A549 (cell line): ENCODE data around the gene EOMES. TPM values are rescaled to one million over a fixed set of nuclear protein-coding genes. Genes with fewer than 3 reads are reported as not detected.
A peak's percentile ranks its signal among the peaks of the same experiment; 100 is the strongest.

ENCODE experiments used
- BHLHE40 ChIP-seq: IDR thresholded peaks from 2 replicates; pipeline ENCODE4 v1.6.1; 2012; ENCODE audit warnings: low read depth, low read length, inconsistent platforms
- CEBPB ChIP-seq, 2 experiments: fragments of >200 bp in 1 of 2; sonication (Bioruptor Twin) in 1 of 2; formaldehyde crosslinking in 1 of 2; IDR thresholded peaks; 2 replicates each; pipeline ENCODE4 v1.6.1; 2012 to 2016
- CHD2 ChIP-seq: fragments of 150-350 bp; IDR thresholded peaks from 2 replicates; pipeline ENCODE4 v1.6.1; 2014; ENCODE audit warnings: low read length; ENCODE audit not compliant: partially characterized antibody
- CHD4 ChIP-seq: fragments of 200-600 bp; sonication (generic); IDR thresholded peaks from 2 replicates; pipeline ENCODE4 v1.6.1; 2016; ENCODE audit warnings: antibody characterized with exemption, mild to moderate bottlenecking, borderline replicate concordance
- EHMT2 ChIP-seq: fragments of 200-600 bp; sonication (generic); IDR thresholded peaks from 2 replicates; pipeline ENCODE4 v1.6.1; 2016; ENCODE audit warnings: antibody characterized with exemption, low read depth, mild to moderate bottlenecking, moderate library complexity
- ELK1 ChIP-seq: fragments of 150-350 bp; IDR thresholded peaks from 2 replicates; pipeline ENCODE4 v1.6.1; 2014; ENCODE audit warnings: low read depth, mild to moderate bottlenecking, low read length
- EP300 ChIP-seq, 2 experiments: fragments of >200 bp; sonication (Bioruptor Twin); formaldehyde crosslinking; IDR thresholded peaks; 2 replicates in 1 of 2; 3 replicates in 1 of 2; pipeline ENCODE4 v1.6.1; 2016 to 2017
- ESRRA ChIP-seq: fragments of 150-350 bp; IDR thresholded peaks from 2 replicates; pipeline ENCODE4 v1.6.1; 2014; ENCODE audit warnings: mild to moderate bottlenecking, low read length, borderline replicate concordance
- FOSB ChIP-seq: fragments of 250-450 bp; sonication (Bioruptor Pico); IDR thresholded peaks from 2 replicates; pipeline ENCODE4 v1.5.0; 2020; ENCODE audit warnings: mild to moderate bottlenecking, moderate library complexity
- FOSL2 ChIP-seq, 2 experiments: fragments of 450-650 bp in 1 of 2; fragments of >200 bp in 1 of 2; sonication (Bioruptor Twin) in 1 of 2; formaldehyde crosslinking; IDR thresholded peaks; 2 replicates each; pipeline versions ENCODE4 v1.5.0 to v1.6.1; 2016 to 2020; ENCODE audit warnings: mild to moderate bottlenecking in 1 of 2, moderate library complexity in 1 of 2
- FOXS1 ChIP-seq: fragments of 250-450 bp; sonication (Bioruptor Pico); IDR thresholded peaks from 2 replicates; pipeline ENCODE4 v1.5.0; 2020; ENCODE audit warnings: mild to moderate bottlenecking, moderate library complexity
- GATA3 ChIP-seq: IDR thresholded peaks from 2 replicates; pipeline ENCODE4 v1.6.1; 2012; ENCODE audit warnings: borderline replicate concordance
- HEYL ChIP-seq: fragments of 250-450 bp; sonication (Bioruptor Pico); IDR thresholded peaks from 2 replicates; pipeline ENCODE4 v1.8.0; 2021; ENCODE audit warnings: mild to moderate bottlenecking, moderate library complexity
- HOXA7 ChIP-seq: fragments of 250-450 bp; sonication (Bioruptor Pico); IDR thresholded peaks from 2 replicates; pipeline ENCODE4 v1.5.0; 2020; ENCODE audit warnings: mild to moderate bottlenecking, moderate library complexity
- JUNB ChIP-seq: fragments of >200 bp; sonication (Bioruptor Twin); formaldehyde crosslinking; IDR thresholded peaks from 2 replicates; pipeline ENCODE4 v1.6.1; 2016
- KDM1A ChIP-seq: fragments of 200-600 bp; sonication (generic); IDR thresholded peaks from 2 replicates; pipeline ENCODE4 v1.6.1; 2016; ENCODE audit warnings: low read depth, mild to moderate bottlenecking
- KDM5A ChIP-seq: fragments of 200-600 bp; sonication (generic); IDR thresholded peaks from 2 replicates; pipeline ENCODE4 v1.6.1; 2016; ENCODE audit warnings: antibody characterized with exemption, mild to moderate bottlenecking
- MAFK ChIP-seq: fragments of 450-650 bp; IDR thresholded peaks from 2 replicates; pipeline ENCODE4 v1.6.1; 2014; ENCODE audit not compliant: partially characterized antibody
- MAZ ChIP-seq: fragments of 150-350 bp; IDR thresholded peaks from 2 replicates; pipeline ENCODE4 v1.6.1; 2014; ENCODE audit warnings: antibody characterized with exemption, low read depth, low read length, borderline replicate concordance
- MYC ChIP-seq: IDR thresholded peaks from 2 replicates; pipeline ENCODE4 v1.6.1; 2012; ENCODE audit warnings: mild to moderate bottlenecking, inconsistent platforms, low read length, improper control_type of control experiment, borderline replicate concordance
- NPAS2 ChIP-seq: fragments of 250-450 bp; sonication (Bioruptor Pico); IDR thresholded peaks from 2 replicates; pipeline ENCODE4 v1.8.0; 2022; ENCODE audit warnings: mild to moderate bottlenecking, moderate library complexity, borderline replicate concordance
- NR3C1 ChIP-seq: fragments of >200 bp; sonication (Bioruptor Twin); formaldehyde crosslinking; IDR thresholded peaks from 3 replicates; pipeline ENCODE4 v1.6.1; 2017
- PBX3 ChIP-seq: IDR thresholded peaks from 2 replicates; pipeline ENCODE4 v1.6.1; 2012
- POLR2AphosphoS2 ChIP-seq: conservative IDR thresholded peaks from 2 replicates; pipeline ENCODE4 v1.6.1; 2012; ENCODE audit warnings: low read length, improper control_type of control experiment, inconsistent platforms
- RARB ChIP-seq: fragments of 250-450 bp; sonication (Bioruptor Pico); IDR thresholded peaks from 2 replicates; pipeline ENCODE4 v1.8.0; 2021; ENCODE audit warnings: mild to moderate bottlenecking, moderate library complexity
- SREBF2 ChIP-seq: fragments of 450-650 bp; IDR thresholded peaks from 2 replicates; pipeline ENCODE4 v1.6.1; 2014; ENCODE audit warnings: mild to moderate bottlenecking, moderate library complexity
- TFCP2L1 ChIP-seq: fragments of 250-450 bp; sonication (Bioruptor Pico); IDR thresholded peaks from 2 replicates; pipeline ENCODE4 v1.5.0; 2021; ENCODE audit warnings: mild to moderate bottlenecking
- USF2 ChIP-seq: fragments of 450-650 bp; IDR thresholded peaks from 2 replicates; pipeline ENCODE4 v1.6.1; 2014; ENCODE audit warnings: antibody characterized with exemption
- ZSCAN20 ChIP-seq: fragments of 250-450 bp; sonication (Bioruptor Pico); IDR thresholded peaks from 2 replicates; pipeline ENCODE4 v1.8.0; 2022; ENCODE audit warnings: mild to moderate bottlenecking, moderate library complexity
- polyA plus RNA-seq, 4 experiments: library from polyadenylated mRNA; depleted of rRNA in 3 of 4; stranded (reverse); fragments of >200 nt; fragmentation: RNase III in 1 of 4; extraction: RNeasy Plus Mini Kit Qiagen cat#74134 plus additional on column Dnase treatment in 1 of 4; gene quantifications; 2 replicates in 3 of 4; 3 replicates in 1 of 4; pipeline ENCODE4 v1.2.3, GENCODE V29; 2011 to 2017
- TF ChIP-seq, protein P1 (sequence below): fragments of 250-450 bp; sonication (Bioruptor Pico); IDR thresholded peaks from 2 replicates; pipeline ENCODE4 v1.5.0; 2021; ENCODE audit warnings: mild to moderate bottlenecking, moderate library complexity, borderline replicate concordance

The EOMES gene
- polyA plus RNA-seq, 2 of the 4 experiments (the other 2 are of a cell fraction): 0.84 to 1.2 TPM

DNA sequence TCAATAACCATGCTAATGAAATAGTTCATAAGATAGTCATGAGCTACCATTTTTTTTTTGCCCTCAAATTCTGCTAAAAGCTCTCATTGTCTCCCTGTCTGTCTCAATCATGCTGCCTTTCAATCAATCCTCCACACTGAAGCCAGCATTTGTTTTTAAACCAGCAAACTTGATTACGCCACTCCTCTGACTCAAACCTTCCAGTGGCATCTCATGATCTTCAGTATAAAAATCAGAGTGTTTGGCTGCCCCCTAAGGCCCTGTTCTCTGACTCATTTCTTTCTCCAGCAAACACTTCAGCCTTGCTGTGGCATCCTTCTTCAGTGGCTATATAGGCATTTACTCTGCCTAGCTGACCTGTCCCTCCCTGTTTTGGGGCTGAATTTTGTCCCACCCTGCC is 36.0 kb upstream of the EOMES start (continued):
- TF ChIP-seq ELK1 (no peak), MYC (no peak), NPAS2 (CRISPR knock-in tag) (no peak), HEYL (CRISPR knock-in tag) (no peak), ESRRA (no peak), TFCP2L1 (CRISPR knock-in tag) (no peak), FOXS1 (CRISPR knock-in tag) (no peak), JUNB (peak; percentile 50), PBX3 (no peak), KDM1A (no peak), NR3C1 (no peak), RARB (CRISPR knock-in tag) (no peak), POLR2AphosphoS2 (no peak), HOXA7 (CRISPR knock-in tag) (no peak), EP300 (IDR thresholded peaks at IDR 0.05) (no peak), KDM5A (no peak), ZSCAN20 (CRISPR knock-in tag) (no peak), CHD4 (no peak), MAFK (no peak), SREBF2 (no peak), BHLHE40 (no peak), EHMT2 (no peak), FOSL2 (IDR thresholded peaks at IDR 0.05) (peak; percentile 47), FOSL2 (CRISPR knock-in tag; IDR thresholded peaks at IDR 0.05) (peak; percentile 78), FOSB (CRISPR knock-in tag) (no peak), MAZ (no peak), USF2 (no peak), CEBPB (IDR thresholded peaks at IDR 0.05) (peak; percentile 71 to 75), CHD2 (no peak), GATA3 (no peak)
- TF ChIP-seq, protein P1, sequence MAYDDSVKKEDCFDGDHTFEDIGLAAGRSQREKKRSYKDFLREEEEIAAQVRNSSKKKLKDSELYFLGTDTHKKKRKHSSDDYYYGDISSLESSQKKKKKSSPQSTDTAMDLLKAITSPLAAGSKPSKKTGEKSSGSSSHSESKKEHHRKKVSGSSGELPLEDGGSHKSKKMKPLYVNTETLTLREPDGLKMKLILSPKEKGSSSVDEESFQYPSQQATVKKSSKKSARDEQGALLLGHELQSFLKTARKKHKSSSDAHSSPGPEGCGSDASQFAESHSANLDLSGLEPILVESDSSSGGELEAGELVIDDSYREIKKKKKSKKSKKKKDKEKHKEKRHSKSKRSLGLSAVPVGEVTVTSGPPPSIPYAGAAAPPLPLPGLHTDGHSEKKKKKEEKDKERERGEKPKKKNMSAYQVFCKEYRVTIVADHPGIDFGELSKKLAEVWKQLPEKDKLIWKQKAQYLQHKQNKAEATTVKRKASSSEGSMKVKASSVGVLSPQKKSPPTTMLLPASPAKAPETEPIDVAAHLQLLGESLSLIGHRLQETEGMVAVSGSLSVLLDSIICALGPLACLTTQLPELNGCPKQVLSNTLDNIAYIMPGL (CRISPR knock-in tag): no peak
